COLO829 (cell line): ENCODE data around the gene CSNK2B.
"Not testable (repeated sequence)": the region's sequence is repeated elsewhere in the genome, so short reads cannot be mapped to it uniquely, and the experiment has no call there.

Experiments used
- DNase-seq: peaks from one replicate; pipeline ENCODE4 v3.0.0; 2012; ENCODE audit warnings: low spot score

Gene CSNK2B

GRCh38 chr6:31687860-31688693, 22.2 kb downstream of the CSNK2B start:
- no peak for DNase-seq

DNA sequence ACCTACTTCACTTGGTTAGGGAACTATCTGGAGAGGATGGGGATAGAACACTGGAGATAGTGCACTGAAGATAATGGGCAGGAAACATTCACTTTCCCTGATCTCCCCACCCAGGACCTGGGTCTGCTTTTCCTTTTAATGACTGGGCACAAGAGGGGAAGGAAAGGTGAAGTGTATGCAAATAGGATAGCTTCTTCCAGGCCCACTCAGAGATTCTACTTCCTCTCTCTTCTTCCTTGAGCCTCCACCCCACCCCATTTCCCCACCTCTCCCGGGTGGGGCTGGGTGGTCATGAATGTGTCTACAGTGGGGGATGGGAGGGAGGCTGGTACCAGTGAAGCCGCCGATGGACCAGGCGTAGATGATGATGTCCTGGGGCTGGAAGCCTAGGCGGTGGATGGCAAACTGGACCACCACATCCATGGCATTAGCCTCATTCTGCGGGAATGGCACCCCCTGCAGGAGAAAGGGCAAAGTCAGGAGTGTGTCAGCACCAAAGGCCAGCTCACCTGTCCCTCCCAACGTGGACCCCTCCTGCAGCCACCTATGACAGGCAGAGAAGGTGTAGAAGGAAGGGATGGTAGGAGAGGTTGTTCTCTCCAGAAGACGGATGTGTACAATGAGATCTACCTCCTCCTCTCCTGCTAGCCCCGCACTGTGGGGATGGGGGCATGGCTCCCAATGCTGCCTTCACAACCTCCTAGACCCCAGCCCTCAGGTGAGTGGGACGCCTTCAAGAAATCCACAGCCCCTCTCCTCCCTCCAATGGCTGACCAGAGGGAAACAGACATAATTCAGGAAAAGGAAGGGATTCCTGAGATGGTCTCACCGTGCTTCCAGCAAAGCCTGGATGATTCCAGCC, 23.6 kb downstream of the CSNK2B start:
- DNase-seq, result no peak

- no peak for DNase-seq
Measured at GRCh38 chr6:31690231-31691077, 24.6 kb downstream of the CSNK2B start.

DNA sequence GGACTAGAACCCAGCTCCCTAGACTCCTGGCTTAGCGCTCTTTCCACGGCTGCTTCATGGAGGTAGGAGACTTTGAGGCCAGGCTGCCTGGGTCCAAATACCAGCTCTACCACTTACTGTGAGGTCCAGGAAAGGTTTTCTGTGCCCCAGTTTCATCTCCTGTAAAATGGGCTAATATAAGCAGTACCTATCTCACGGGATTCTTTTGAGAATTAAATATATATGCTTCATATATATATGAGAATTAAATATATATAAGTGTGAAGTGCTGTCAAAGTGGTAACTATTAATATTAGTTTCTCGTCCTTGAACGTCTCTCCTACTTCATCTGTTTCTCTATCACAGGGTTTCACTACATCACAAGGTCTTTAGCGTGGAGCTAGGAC, 25.2 kb downstream of the CSNK2B start:
- no peak for DNase-seq

DNA sequence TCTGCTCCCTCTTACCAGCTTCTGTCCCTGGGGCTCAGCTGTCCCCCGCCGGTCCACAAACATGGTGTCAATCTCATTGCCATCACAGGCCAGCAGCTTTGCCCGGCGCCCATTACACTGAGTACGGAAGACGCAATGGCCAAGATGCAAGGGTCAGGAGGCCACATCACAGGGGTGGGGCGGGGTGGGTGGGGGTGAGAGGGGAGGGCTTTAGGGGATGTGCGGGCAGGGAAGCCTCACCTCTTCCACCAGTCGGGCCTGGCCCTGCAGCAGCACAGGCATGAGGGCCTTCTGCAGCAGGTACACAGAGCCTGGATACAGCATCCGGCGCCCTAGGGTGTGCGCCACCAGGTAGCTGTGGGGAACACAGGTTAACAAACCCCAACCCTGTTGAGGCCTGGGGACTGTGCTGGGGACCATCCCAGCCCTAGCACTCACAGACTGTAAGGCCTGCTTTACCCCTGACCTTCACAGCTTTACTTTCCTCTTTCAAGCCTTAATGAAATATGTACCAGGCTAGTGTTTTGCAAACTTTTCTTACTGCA, 25.8 kb downstream of the CSNK2B start:
- no peak for DNase-seq

DNA sequence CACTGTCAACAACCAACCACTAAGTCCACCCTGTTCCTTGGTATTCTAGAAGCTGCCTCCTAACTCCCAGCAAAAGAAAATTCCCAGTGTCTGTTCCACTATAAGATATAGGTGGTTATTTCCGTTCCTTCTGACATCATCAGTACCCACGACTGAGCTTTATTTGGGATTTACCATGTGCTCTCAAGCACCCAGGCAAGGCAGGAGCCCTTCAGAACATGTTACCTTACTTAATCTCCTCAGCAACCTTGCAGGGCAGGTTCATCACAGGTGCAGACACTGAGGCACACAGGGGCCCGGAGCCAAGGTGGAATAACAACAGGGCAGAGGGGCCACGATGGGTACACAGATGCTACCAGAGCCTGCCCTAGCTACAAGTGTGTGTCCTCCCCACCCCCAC, 26.5 kb downstream of the CSNK2B start:
- no peak for DNase-seq

DNA sequence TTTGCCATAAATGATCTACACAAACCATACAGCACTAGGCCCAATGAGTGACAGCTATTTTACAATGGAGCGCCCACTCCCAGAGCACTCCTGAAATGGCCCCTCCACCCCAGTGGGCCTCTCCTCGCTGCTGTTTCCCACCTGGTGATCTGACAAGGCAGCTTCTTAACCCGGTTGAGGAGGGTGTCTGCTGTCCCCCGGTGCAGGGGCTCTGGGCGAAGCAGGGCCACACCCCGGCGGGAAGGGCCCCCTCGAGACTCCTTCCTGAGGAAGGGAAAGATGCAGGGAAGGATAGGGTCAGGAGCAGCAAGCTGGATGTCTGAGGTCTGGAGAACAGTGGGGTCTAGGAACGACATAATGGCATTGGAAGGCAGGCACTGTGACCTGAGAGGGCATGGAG, 27.0 kb downstream of the CSNK2B start:
- no peak for DNase-seq

GRCh38 chr6:31693535-31693934, 27.7 kb downstream of the CSNK2B start:
- no peak for DNase-seq

DNA sequence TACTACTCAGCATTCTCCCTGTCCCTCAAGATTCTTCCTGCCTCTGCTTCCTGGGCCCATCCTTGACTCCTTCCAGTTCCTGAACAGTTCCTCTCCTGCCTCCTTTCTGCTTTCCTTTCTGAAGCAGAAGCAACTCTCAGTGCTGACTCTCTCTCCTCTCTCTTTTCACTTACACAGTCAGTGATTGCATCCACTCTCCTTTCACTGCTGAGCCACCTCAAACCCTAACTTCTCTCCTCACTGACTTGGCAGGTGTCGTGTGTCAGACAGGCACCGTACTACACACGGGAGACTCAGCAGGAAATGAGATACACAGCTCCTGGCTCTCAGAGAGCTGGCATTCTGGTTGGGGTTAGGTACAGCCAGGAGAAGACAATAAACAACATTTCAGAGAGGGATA, 31.7 kb downstream of the CSNK2B start:
- DNase-seq, result no peak

GRCh38 chr6:31700740-31701401, 35.0 kb downstream of the CSNK2B start:
- no peak for DNase-seq

DNA sequence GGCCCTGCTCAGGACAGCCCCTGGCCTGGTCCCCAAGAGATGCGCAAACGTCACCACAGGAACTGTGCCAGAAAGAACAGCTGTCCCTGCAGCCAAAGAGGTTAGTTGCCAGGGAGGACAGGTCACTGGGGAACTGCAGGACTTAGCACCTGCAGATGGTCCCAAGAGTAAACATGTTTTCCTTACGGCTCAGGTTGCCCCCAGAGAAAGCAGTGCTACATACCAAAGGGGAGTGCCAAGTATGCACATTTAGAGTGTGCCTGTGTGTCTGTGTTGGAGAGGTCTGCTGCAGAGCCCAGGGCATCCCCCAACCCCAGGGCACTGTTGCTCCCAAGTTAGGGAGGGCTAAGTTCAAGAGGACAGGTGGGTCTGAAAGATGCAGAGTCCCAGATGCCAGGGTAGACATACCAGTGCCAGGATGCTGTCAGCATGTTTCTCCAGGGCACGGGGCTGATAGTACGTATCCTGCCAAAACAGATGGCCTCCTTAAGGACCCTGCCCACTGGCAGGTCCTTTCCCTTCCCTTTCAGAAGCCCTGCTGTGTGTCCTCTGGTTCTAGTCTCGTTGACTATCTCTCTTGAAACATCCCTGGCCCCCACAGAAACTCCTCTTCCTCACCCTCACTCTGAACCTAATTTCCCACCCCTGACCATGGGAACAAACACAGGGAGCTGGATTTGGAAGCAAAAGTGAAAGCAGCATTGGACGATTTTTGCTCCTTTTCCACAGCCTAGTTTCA, 36.0 kb downstream of the CSNK2B start:
- DNase-seq, result no peak

DNA sequence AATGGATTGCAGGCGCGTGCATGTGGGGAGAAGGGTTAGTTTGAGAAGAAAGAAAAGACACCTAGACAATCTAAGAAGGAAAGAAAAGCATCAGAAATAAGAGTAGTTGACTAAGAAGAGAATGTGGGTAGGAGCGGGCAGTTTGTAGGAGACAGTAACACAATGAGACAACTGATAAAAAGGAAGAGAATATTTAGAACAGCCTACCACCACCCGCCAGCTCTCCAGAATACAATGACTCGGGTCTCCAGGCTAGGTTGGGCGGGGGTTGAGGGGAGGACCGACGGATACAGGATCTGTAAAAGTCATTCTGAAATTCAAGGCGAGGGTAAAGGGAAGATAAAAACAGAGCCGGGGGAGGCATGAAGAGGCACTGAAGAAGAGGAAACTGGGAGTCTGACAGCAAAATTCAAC, 36.5 kb downstream of the CSNK2B start:
- peak; percentile 49 for DNase-seq

DNA sequence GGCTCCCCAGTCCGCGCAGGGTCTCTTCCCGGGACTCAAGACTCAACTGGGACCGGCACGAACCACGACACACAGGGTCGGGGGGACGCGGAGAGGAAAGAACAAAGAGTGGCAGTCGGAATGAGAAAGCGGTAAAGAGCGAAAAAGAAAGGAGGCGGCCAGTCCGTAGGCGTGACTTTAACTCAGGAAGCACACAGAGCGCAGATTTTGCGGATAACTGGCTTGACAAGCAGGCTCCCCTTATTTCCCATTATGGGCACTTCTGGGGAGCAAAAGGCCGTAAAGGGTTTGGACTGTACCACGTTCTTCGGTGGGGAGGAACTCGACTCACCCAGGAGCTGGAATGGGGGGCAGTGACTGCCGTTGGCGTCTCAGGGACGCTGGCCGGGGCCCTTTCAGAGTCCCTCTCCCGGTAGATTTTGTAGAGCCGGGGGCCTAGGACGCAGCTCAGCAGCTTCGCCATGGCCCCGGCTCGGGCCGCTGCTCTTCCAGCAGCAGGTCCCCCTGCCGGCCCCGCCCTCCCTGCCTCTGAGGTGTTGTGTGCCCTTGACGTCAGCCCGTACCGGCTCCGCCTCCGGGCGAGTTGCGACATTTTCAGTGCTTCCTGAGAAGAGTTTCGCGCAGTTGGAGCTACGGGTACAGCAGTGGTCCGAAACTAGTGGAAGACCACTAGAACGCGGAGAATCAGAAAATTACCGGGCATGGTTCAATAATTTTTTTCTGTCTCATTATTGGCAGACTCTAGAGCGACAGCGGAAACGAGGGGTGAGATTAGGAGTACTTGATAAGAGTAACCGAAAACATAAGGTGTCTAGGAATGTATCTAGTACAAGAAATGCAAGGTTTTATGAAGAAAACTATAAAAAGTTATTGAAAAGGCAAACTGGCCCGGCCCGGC, 37.2 kb downstream of the CSNK2B start, which contains the start of gene ABHD16A:
Gene ABHD16A (minus strand): TSS at position 506 of the 898 bp plus-strand sequence. CDS start 43 bp downstream, at position 463.
- peak; percentile 100 for DNase-seq

GRCh38 chr6:31705931-31706330, 40.1 kb downstream of the CSNK2B start:
- DNase-seq, result no peak

DNA sequence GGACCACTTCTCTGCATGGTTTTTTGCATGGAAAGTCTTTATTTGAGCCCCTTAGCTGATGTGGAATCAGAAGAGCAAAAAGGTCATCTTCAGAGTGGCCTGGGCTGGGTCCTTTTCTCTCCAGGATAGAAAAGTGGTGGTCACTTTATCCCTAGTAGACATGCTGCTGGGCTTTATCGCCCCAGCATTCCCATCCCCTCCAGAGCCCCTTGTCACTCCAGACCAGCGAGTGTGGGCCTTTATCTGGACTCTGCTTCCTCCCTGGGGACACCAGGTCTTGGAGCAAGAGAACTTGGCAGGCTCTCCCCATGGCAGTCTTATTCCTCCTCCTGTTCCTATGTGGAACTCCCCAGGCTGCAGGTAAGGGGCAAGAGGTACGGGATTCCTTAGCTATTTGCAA, 40.7 kb downstream of the CSNK2B start, which contains the start of gene LY6G6F:
Gene LY6G6F (plus strand): TSS at position 268 of the 400 bp plus-strand sequence. CDS start 41 bp downstream, at position 309.
- DNase-seq, result no peak

- DNase-seq, result no peak
Measured at GRCh38 chr6:31707701-31708100, 41.8 kb downstream of the CSNK2B start.

DNA sequence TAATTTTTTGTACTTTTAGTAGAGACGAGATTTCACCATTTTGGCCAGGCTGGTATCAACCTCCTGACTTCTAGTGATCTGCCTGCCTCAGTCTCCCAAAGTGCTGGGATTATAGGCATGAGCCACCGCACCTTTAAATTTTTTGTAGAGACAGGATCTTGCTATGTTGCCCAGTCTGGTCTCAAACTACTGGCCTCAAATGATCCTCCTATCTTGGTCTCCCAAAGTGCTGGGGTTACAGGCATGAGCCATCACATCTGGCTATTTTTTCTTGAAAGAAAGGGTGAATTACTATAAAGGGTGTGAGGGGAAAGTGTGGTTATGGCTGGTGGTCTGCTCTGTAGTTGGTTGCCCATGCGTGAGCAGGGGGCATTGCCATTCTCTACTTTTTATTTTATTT, 42.3 kb downstream of the CSNK2B start:
- DNase-seq, result no peak

- DNase-seq, result not testable (repeated sequence)
Measured at GRCh38 chr6:31709157-31709556, 43.3 kb downstream of the CSNK2B start.

DNA sequence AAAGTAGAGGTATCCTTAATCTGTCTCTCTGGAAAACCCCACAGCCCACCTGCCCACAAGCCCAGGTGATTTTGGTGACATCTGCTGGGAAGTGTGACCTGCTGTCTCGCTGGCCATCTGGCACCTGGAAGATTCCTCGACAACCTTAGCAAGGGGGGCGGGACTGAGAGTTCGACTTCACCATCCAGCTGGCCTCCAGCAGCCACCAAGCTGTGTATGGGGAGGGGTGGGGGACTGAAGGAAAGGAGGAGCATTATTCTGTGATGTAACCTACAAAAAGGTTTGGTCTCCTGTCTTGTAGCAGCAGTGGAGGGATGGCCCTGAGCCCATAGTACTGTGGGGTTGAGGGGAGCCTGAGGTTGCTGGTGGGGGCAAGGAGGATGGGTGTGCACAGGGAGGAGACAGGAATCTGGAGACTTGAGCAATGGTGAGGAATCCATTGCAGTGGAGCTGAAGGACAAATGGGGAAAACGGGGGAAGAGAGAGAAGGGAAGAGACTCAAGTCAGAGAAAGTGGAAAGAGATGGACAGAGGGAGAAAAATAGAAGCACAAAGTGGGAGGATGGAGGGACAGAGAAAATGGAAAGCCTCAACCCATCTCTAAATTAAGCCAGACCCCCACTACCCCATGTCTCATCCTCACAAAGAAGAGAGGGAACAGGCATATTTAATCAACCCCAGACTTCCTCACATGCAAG, 44.8 kb downstream of the CSNK2B start:
- no peak for DNase-seq
